HEK293 (cell line): Measurements from ENCODE around the gene MED16.

ENCODE experiments used
- ATF2 ChIP-seq: fragments of 450-650 bp; formaldehyde crosslinking; IDR thresholded peaks from 2 replicates; pipeline ENCODE4 v1.5.1; 2016; ENCODE audit warnings: missing biosample characterization, missing genetic modification characterization, low read depth
- BCL11A ChIP-seq: fragments of 450-650 bp; formaldehyde crosslinking; IDR thresholded peaks from 2 replicates; pipeline ENCODE4 v1.5.1; 2016; ENCODE audit warnings: low read depth, missing biosample characterization, missing genetic modification characterization
- GLIS2 ChIP-seq: fragments of 450-650 bp; formaldehyde crosslinking; IDR thresholded peaks from 2 replicates; pipeline ENCODE4 v1.5.1; 2016; ENCODE audit warnings: missing biosample characterization, missing genetic modification characterization
- IKZF3 ChIP-seq: fragments of 450-650 bp; IDR thresholded peaks from 2 replicates; pipeline ENCODE4 v1.5.0; 2018; ENCODE audit warnings: missing biosample characterization, mild to moderate bottlenecking, missing genetic modification characterization, moderate library complexity
- MEIS1 ChIP-seq: sonication (generic); formaldehyde crosslinking; IDR thresholded peaks from 2 replicates; pipeline ENCODE4 v1.8.1; 2022; ENCODE audit warnings: missing genetic modification reagents, mild to moderate bottlenecking, borderline replicate concordance
- PRDM4 ChIP-seq: fragments of 450-650 bp; formaldehyde crosslinking; IDR thresholded peaks from 2 replicates; pipeline ENCODE4 v1.5.1; 2017; ENCODE audit warnings: missing biosample characterization, missing genetic modification characterization
- ZBTB21 ChIP-seq: fragments of 450-650 bp; formaldehyde crosslinking; IDR thresholded peaks from 2 replicates; pipeline ENCODE4 v1.5.1; 2017; ENCODE audit warnings: missing biosample characterization, missing genetic modification characterization
- ZFP69B ChIP-seq: fragments of 450-650 bp; formaldehyde crosslinking; IDR thresholded peaks from 2 replicates; pipeline ENCODE4 v1.5.1; 2016; ENCODE audit warnings: missing biosample characterization, missing genetic modification characterization
- ZNF132 ChIP-seq: fragments of 450-650 bp; formaldehyde crosslinking; IDR thresholded peaks from 2 replicates; pipeline ENCODE4 v1.5.1; 2017; ENCODE audit warnings: missing biosample characterization, missing genetic modification characterization, borderline replicate concordance
- ZNF341 ChIP-seq: fragments of 450-650 bp; formaldehyde crosslinking; IDR thresholded peaks from 2 replicates; pipeline ENCODE4; 2016; ENCODE audit warnings: low read depth, missing biosample characterization, missing genetic modification characterization
- ZNF37A ChIP-seq: fragments of 450-650 bp; IDR thresholded peaks from 2 replicates; pipeline ENCODE4 v1.5.1; 2018; ENCODE audit warnings: missing biosample characterization, missing genetic modification characterization
- ZNF518A ChIP-seq: fragments of 450-650 bp; formaldehyde crosslinking; conservative IDR thresholded peaks from 2 replicates; pipeline ENCODE4 v1.5.1; 2016; ENCODE audit warnings: low read depth, missing biosample characterization, missing genetic modification characterization
- ZNF530 ChIP-seq: fragments of 450-650 bp; formaldehyde crosslinking; IDR thresholded peaks from 2 replicates; pipeline ENCODE4 v1.5.1; 2016; ENCODE audit warnings: low read depth, missing biosample characterization, missing genetic modification characterization
- ZNF549 ChIP-seq: fragments of 450-650 bp; IDR thresholded peaks from 2 replicates; pipeline ENCODE4 v1.5.1; 2018; ENCODE audit warnings: missing biosample characterization, missing genetic modification characterization, mild to moderate bottlenecking, inconsistent platforms, moderate library complexity
- ZNF560 ChIP-seq: fragments of 450-650 bp; formaldehyde crosslinking; IDR thresholded peaks from 2 replicates; pipeline ENCODE4 v1.5.1; 2017; ENCODE audit warnings: missing biosample characterization, missing genetic modification characterization, borderline replicate concordance
- ZNF624 ChIP-seq: fragments of 450-650 bp; formaldehyde crosslinking; IDR thresholded peaks from 2 replicates; pipeline ENCODE4 v1.5.1; 2017; ENCODE audit warnings: missing biosample characterization, missing genetic modification characterization
- ZNF785 ChIP-seq: fragments of 450-650 bp; formaldehyde crosslinking; IDR thresholded peaks from 2 replicates; pipeline ENCODE4 v1.5.1; 2016; ENCODE audit warnings: missing biosample characterization, missing genetic modification characterization
- ZSCAN16 ChIP-seq: fragments of 450-650 bp; formaldehyde crosslinking; IDR thresholded peaks from 2 replicates; pipeline ENCODE4 v1.5.1; 2016; ENCODE audit warnings: missing biosample characterization, missing genetic modification characterization
- TF ChIP-seq, protein P1 (sequence below): fragments of 450-650 bp; formaldehyde crosslinking; IDR thresholded peaks from 2 replicates; pipeline ENCODE4 v1.5.1; 2016; ENCODE audit warnings: missing biosample characterization, missing genetic modification characterization

The MED16 gene

DNA sequence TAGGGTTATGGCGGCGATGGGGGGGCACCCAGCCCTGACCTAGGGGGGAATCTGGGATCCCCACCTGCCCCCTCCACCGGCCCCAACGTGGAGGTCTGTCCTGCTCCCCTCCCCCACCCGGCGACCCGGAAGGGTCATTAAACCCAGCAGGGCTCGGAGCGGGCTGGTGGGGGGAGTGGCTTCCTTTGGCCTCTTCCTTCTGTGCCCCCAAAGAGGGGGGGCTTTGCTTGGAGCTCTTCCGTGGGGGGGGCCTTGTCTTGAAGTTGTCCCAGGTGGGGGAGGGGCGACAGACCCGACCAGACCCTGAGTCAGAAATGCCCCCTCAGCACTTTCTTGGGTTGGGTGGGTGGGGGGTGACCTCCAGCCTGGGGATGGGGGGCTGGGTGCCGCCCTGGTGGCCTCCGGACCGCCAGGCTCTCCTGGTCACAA is 34.4 kb upstream of the MED16 start (continued):
- TF ChIP-seq ZNF518A (tag by site-specific recombination) (no peak), ZNF785 (no peak), ZNF624 (tag by site-specific recombination) (no peak), ZNF132 (tag by site-specific recombination) (no peak), ZNF341 (tag by site-specific recombination) (peak; percentile 55), ZBTB21 (tag by site-specific recombination) (no peak), ZFP69B (tag by site-specific recombination) (no peak), GLIS2 (tag by site-specific recombination) (no peak), ZNF560 (no peak), ZNF549 (no peak), PRDM4 (tag by site-specific recombination) (no peak), ATF2 (no peak), BCL11A (no peak), ZNF530 (tag by site-specific recombination) (no peak), MEIS1 (CRISPR knock-in tag) (no peak), ZNF37A (no peak), ZSCAN16 (tag by site-specific recombination) (no peak), IKZF3 (no peak)
- TF ChIP-seq, protein P1, sequence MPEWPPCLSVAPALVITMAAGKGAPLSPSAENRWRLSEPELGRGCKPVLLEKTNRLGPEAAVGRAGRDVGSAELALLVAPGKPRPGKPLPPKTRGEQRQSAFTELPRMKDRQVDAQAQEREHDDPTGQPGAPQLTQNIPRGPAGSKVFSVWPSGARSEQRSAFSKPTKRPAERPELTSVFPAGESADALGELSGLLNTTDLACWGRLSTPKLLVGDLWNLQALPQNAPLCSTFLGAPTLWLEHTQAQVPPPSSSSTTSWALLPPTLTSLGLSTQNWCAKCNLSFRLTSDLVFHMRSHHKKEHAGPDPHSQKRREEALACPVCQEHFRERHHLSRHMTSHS (tag by site-specific recombination): no peak
